CMK (cell line): ENCODE data around the gene WDR64.

Source experiments
- DNase-seq: peaks from one replicate; pipeline ENCODE4 v3.0.0-alpha.2; 2010; ENCODE audit warnings: low read depth

Gene WDR64

GRCh38 chr1:241738284-241739078 lies 86.4 kb downstream of the WDR64 start:
- no peak for DNase-seq

- DNase-seq: no peak
These were observed 90.0 kb downstream of the WDR64 start for GRCh38 chr1:241742084-241742483.

- no peak for DNase-seq
These were observed 92.5 kb downstream of the WDR64 start for GRCh38 chr1:241744591-241744990.

- DNase-seq: no peak
These were observed 95.9 kb downstream of the WDR64 start for GRCh38 chr1:241747992-241748391.

- no peak for DNase-seq
These were observed 97.2 kb downstream of the WDR64 start for GRCh38 chr1:241749041-241749944.

GRCh38 chr1:241749945-241750695 lies 98.0 kb downstream of the WDR64 start:
- DNase-seq: no peak

- no peak for DNase-seq
These were observed 99.4 kb downstream of the WDR64 start for GRCh38 chr1:241751524-241751923.

GRCh38 chr1:241762713-241763339 lies 110.7 kb downstream of the WDR64 start:
- no peak for DNase-seq

- no peak for DNase-seq
These were observed 113.3 kb downstream of the WDR64 start for GRCh38 chr1:241765390-241765789.

DNA sequence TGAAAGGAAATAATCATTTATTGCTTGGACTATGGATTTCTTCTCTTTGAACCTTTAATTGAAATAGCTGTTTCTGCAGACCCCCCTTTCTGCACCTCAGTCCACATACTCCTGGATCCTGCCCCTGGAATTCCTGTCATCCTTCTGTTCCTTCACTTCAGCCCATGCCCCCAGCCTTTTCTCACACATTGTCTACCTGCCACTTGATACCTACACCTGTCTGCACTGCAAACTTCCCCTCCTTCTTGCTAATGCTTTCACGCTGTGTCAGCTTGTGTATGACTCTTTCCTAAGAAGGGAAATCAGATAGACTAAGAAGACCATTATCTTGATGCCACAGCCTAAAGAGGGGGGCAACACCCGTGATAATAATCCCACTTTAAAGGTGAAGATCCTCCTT lies 115.7 kb downstream of the WDR64 start:
- no peak for DNase-seq

- DNase-seq: no peak
These were observed 118.0 kb downstream of the WDR64 start for GRCh38 chr1:241770115-241770514.

DNA sequence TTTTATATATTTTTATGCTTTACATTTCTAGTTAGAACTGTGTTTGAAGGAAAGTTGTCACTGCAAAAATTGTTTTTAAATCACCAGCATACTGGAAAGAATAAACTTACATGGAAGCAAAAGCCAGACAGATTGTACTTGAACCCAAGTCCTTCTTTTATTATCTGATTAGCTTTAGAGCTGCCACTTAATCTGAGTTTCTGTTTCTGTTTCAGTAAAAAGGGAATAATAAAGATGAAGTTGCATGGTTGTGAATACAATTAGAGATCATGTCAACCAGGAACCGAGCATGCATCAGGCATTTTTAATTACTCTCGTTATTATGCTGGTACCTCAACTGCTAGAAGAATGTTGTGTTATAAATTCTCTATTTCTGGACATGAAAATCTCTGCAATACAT lies 119.0 kb downstream of the WDR64 start:
- no peak for DNase-seq

DNA sequence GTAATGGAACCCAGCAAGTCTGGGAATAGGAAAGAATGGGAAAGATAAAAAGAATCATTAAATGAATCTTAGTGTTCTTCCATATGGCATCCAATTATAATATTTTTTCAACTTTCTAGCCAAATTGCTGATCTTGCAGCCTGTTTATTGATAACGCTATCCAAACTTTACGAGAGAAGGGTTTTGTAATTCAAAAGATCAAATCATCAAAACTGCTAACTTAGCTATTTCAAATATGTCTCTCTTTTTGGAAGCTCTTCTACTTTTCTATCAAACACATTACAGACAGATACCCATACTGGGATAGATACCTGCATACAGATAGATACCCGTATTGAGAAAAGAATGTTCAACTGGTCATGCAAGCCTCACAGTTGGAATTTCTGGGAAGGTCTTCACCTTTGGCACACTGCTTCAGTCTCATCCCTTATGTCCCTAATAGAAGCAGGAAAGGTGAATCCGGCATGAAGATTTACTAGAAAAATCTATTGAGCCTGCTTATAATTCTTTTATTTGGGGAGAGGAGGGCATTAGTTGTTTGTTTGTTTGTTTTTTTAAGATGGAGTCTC lies 120.9 kb downstream of the WDR64 start:
- DNase-seq: no peak

- no peak for DNase-seq
These were observed 121.9 kb downstream of the WDR64 start for GRCh38 chr1:241773991-241774390.

DNA sequence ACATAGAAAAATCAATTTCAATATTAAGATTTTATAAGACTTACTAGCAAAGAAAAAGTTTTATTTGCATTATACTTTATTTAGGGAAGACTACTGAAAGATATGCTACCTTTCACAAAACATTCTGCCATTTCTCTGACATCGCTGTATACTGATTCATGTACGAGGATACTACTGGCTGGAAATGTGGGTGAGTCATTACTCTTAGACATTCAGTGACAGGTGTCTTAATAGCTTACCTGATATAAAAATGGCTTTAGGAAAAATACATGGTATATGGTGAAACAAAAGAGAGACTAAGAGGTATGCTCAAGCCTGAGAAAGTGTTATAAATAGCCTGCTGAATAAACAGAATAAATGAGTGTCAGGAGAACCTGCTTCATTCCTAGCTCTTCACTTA lies 122.9 kb downstream of the WDR64 start:
- DNase-seq: no peak

GRCh38 chr1:241776911-241777310 lies 124.8 kb downstream of the WDR64 start:
- no peak for DNase-seq

- no peak for DNase-seq
These were observed 126.0 kb downstream of the WDR64 start for GRCh38 chr1:241778117-241778516.

GRCh38 chr1:241779897-241780296 lies 127.8 kb downstream of the WDR64 start:
- DNase-seq: no peak

- no peak for DNase-seq
These were observed 130.3 kb downstream of the WDR64 start for GRCh38 chr1:241782396-241782795.

GRCh38 chr1:241787691-241788090 lies 135.6 kb downstream of the WDR64 start:
- DNase-seq: no peak

- DNase-seq: no peak
These were observed 137.0 kb downstream of the WDR64 start for GRCh38 chr1:241789061-241789460.

- no peak for DNase-seq
These were observed 147.3 kb downstream of the WDR64 start for GRCh38 chr1:241799416-241799815.
